CD8-positive, alpha-beta memory T cell (primary cell): ENCODE data around the gene EFCAB13. TPM values are rescaled to one million over a fixed set of nuclear protein-coding genes. Genes with fewer than 3 reads are reported as not detected.

Experiments
- CTCF ChIA-PET: fragments of 350-600 bp; sonication (Branson Sonifier 250); formaldehyde crosslinking; loops from one replicate; lab custom pipeline; 2021; ENCODE audit warnings: antibody characterized with exemption; lab: Charles Lee
- POLR2A ChIA-PET: fragments of 350-600 bp; sonication (Branson Sonifier 250); formaldehyde crosslinking; loops from one replicate; lab custom pipeline; 2021; ENCODE audit warnings: antibody characterized with exemption; lab: Charles Lee
- DNase-seq, 5 donors: peaks; one replicate each; pipeline versions ENCODE4 v3.0.0 to v3.0.0-alpha.2; 2020 to 2022; ENCODE audit warnings: mixed read lengths in 1 of 5
- H3K27ac ChIP-seq: one replicate; pipeline ENCODE4 v1.7.0; 2013; ENCODE audit warnings: low read depth, mild to moderate bottlenecking, low read length, moderate library complexity
- H3K27me3 ChIP-seq: 2 replicates; pipeline ENCODE4 v1.7.0; 2013; ENCODE audit warnings: low read length, mild to moderate bottlenecking; ENCODE audit not compliant: insufficient read depth, poor library complexity, severe bottlenecking
- H3K36me3 ChIP-seq: 2 replicates; pipeline ENCODE4 v1.7.0; 2013; ENCODE audit warnings: mild to moderate bottlenecking, low read length, moderate library complexity; ENCODE audit not compliant: insufficient read depth
- H3K4me1 ChIP-seq: 2 replicates; pipeline ENCODE4 v1.7.0; 2013; ENCODE audit warnings: mild to moderate bottlenecking, low read length, moderate library complexity; ENCODE audit not compliant: insufficient read depth
- H3K4me3 ChIP-seq: 2 replicates; pipeline ENCODE4 v1.7.0; 2013; ENCODE audit warnings: mild to moderate bottlenecking, low read length
- H3K9me3 ChIP-seq: 2 replicates; pipeline ENCODE4 v1.7.0; 2013; ENCODE audit warnings: mild to moderate bottlenecking, low read length
- H3K27ac Mint-ChIP-seq, 8 donors: one replicate each; pipeline ENCODE4 v1.8.0; 2020 to 2021; ENCODE audit warnings: mixed read lengths in 8 of 8, mild to moderate bottlenecking in 6 of 8, inconsistent platforms in 3 of 8, moderate library complexity in 3 of 8
- H3K27me3 Mint-ChIP-seq, 2 donors: one replicate each; pipeline ENCODE4 v1.8.0; 2020 to 2021; ENCODE audit warnings: mixed read lengths in 2 of 2, mild to moderate bottlenecking in 1 of 2, moderate library complexity in 1 of 2
- H3K36me3 Mint-ChIP-seq, 3 donors: one replicate each; pipeline ENCODE4 v1.8.0; 2020 to 2021; ENCODE audit warnings: mixed read lengths in 3 of 3, inconsistent platforms in 1 of 3, mild to moderate bottlenecking in 1 of 3
- H3K4me1 Mint-ChIP-seq, 3 donors: one replicate each; pipeline ENCODE4 v1.8.0; 2020 to 2021; ENCODE audit warnings: mixed read lengths in 3 of 3, inconsistent platforms in 1 of 3, mild to moderate bottlenecking in 1 of 3
- H3K4me3 Mint-ChIP-seq, 7 donors: one replicate each; pipeline ENCODE4 v1.8.0; 2020 to 2021; ENCODE audit warnings: mixed read lengths in 7 of 7, mild to moderate bottlenecking in 6 of 7, moderate library complexity in 4 of 7, inconsistent platforms in 2 of 7
- H3K9me3 Mint-ChIP-seq, 5 donors: one replicate each; pipeline ENCODE4 v1.8.0; 2020 to 2022; ENCODE audit warnings: mixed read lengths in 5 of 5, mild to moderate bottlenecking in 3 of 5, moderate library complexity in 2 of 5, inconsistent platforms in 1 of 5
- polyA plus RNA-seq: library from polyadenylated mRNA; unstranded; fragments of 300-500 nt; fragmentation: Illumina TruSeq; gene quantifications from one replicate; pipeline ENCODE4 v1.2.3, GENCODE V29; 2021
- total RNA-seq, 2 experiments: library from RNA; stranded (reverse); gene quantifications; one replicate each; pipeline ENCODE4 v1.2.3, GENCODE V29; 2021

Gene EFCAB13
- 1 to 10 TPM; 4.0 to 4.8 TPM for total RNA-seq
- polyA plus RNA-seq = 1.4 TPM

GRCh38 chr17:47323382-47324223, at the start of gene EFCAB13:
Gene EFCAB13, plus strand, starts transcription at chr17:47323955. Its CDS starts 4,399 bp downstream, at chr17:47328354.
- no peaks in the 10 kb centered on the region for H3K9me3 Mint-ChIP-seq
- Histone ChIP-seq H3K4me1 (peaks cover 9% of the 10 kb centered on the region), H3K9me3 (no peaks in the 10 kb centered on the region), H3K27ac (peak within 1 kb of the TSS; percentile 77), H3K36me3 (no peaks in the 10 kb centered on the region), H3K27me3 (no peaks in the 10 kb centered on the region), H3K4me3 (peak within 1 kb of the TSS; percentile 85)
- ChIA-PET CTCF (interaction anchor here (1.8 kb wide), 1 partner anchor 8 kb away, joined by 9 read pairs; no protein-coding TSS in a partner anchor), POLR2A (interaction anchor here (1.2 kb wide), 2 partner anchors 92 to 326 kb away, joined by 4 read pairs; partner anchors contain the start of gene KPNB1)
- H3K4me3 Mint-ChIP-seq = peak within 1 kb of the TSS; percentile 96 to 100 (median 100)
- peak; percentile 63 to 87 (median 78) for DNase-seq
- H3K4me1 Mint-ChIP-seq = peaks cover 14 to 29% (median 19%) of the 10 kb centered on the region in 3 donors
- peaks cover 0 to 12% (median 0%) of the 10 kb centered on the region in 3 donors for H3K36me3 Mint-ChIP-seq
- peak within 1 kb of the TSS; percentile 91 to 100 (median 96) for H3K27ac Mint-ChIP-seq
- H3K27me3 Mint-ChIP-seq = peaks cover 0 to 6% of the 10 kb centered on the region in 2 donors

GRCh38 chr17:47274319-47275069, 49.3 kb upstream of the EFCAB13 start:
- ChIA-PET POLR2A (no interaction called here), CTCF (no interaction called here)
- Histone ChIP-seq H3K27me3 (no peaks in the 10 kb centered on the region), H3K9me3 (no peaks in the 10 kb centered on the region), H3K27ac (no peak overlapping the region), H3K4me1 (no peaks in the 10 kb centered on the region), H3K4me3 (no peak overlapping the region), H3K36me3 (no peaks in the 10 kb centered on the region)
- H3K27ac Mint-ChIP-seq = peak overlapping the region in 1 of 8 donors; percentile 17
- peaks cover 0 to 1% (median 0%) of the 10 kb centered on the region in 3 donors for H3K36me3 Mint-ChIP-seq
- no peak for DNase-seq
- H3K27me3 Mint-ChIP-seq = peaks cover 0 to 14% of the 10 kb centered on the region in 2 donors
- H3K9me3 Mint-ChIP-seq = no peaks in the 10 kb centered on the region
- no peaks in the 10 kb centered on the region for H3K4me1 Mint-ChIP-seq
- H3K4me3 Mint-ChIP-seq = no peak overlapping the region

GRCh38 chr17:47275245-47275984, 48.3 kb upstream of the EFCAB13 start:
- H3K9me3 ChIP-seq = no peaks in the 10 kb centered on the region
- H3K27me3 ChIP-seq = no peaks in the 10 kb centered on the region
- H3K36me3 Mint-ChIP-seq = no peaks in the 10 kb centered on the region
- no peak overlapping the region for H3K4me3 Mint-ChIP-seq
- no peak overlapping the region for H3K4me3 ChIP-seq
- peaks cover 0 to 14% of the 10 kb centered on the region in 2 donors for H3K27me3 Mint-ChIP-seq
- ChIA-PET CTCF (no interaction called here), POLR2A (no interaction called here)
- peak overlapping the region in 2 of 8 donors; percentile 47 to 79 for H3K27ac Mint-ChIP-seq
- no peaks in the 10 kb centered on the region for H3K36me3 ChIP-seq
- H3K9me3 Mint-ChIP-seq = no peaks in the 10 kb centered on the region
- H3K4me1 ChIP-seq = no peaks in the 10 kb centered on the region
- no peak for DNase-seq
- peak overlapping the region; percentile 48 for H3K27ac ChIP-seq
- no peaks in the 10 kb centered on the region for H3K4me1 Mint-ChIP-seq

- Histone ChIP-seq H3K27ac (peak overlapping the region; percentile 48), H3K27me3 (no peaks in the 10 kb centered on the region), H3K9me3 (no peaks in the 10 kb centered on the region), H3K4me3 (no peak overlapping the region), H3K36me3 (no peaks in the 10 kb centered on the region), H3K4me1 (no peaks in the 10 kb centered on the region)
- CTCF ChIA-PET = no interaction called here
- Mint-ChIP-seq H3K4me1 (no peaks in the 10 kb centered on the region), H3K27me3 (peaks cover 0 to 14% of the 10 kb centered on the region in 2 donors), H3K36me3 (no peaks in the 10 kb centered on the region), H3K27ac (peak overlapping the region in 1 of 8 donors; percentile 60), H3K4me3 (no peak overlapping the region), H3K9me3 (no peaks in the 10 kb centered on the region)
- POLR2A ChIA-PET = no interaction called here
- no peak for DNase-seq
Observed at GRCh38 chr17:47276444-47276843, 47.3 kb upstream of the EFCAB13 start.

- H3K27me3 Mint-ChIP-seq = peaks cover 0 to 14% of the 10 kb centered on the region in 2 donors
- Histone ChIP-seq H3K4me1 (no peaks in the 10 kb centered on the region), H3K27me3 (no peaks in the 10 kb centered on the region), H3K9me3 (no peaks in the 10 kb centered on the region), H3K36me3 (no peaks in the 10 kb centered on the region), H3K27ac (no peak overlapping the region), H3K4me3 (no peak overlapping the region)
- H3K36me3 Mint-ChIP-seq = no peaks in the 10 kb centered on the region
- H3K27ac Mint-ChIP-seq = no peak overlapping the region
- H3K9me3 Mint-ChIP-seq = no peaks in the 10 kb centered on the region
- no peaks in the 10 kb centered on the region for H3K4me1 Mint-ChIP-seq
- H3K4me3 Mint-ChIP-seq = no peak overlapping the region
- ChIA-PET CTCF (no interaction called here), POLR2A (no interaction called here)
- DNase-seq = no peak
Observed at GRCh38 chr17:47276868-47277267, 46.9 kb upstream of the EFCAB13 start.

- CTCF ChIA-PET = no interaction called here
Observed at GRCh38 chr17:47277921-47278320, 45.8 kb upstream of the EFCAB13 start.

GRCh38 chr17:47278561-47278960, 45.2 kb upstream of the EFCAB13 start:
- ChIA-PET POLR2A (no interaction called here), CTCF (no interaction called here)
- no peaks in the 10 kb centered on the region for H3K9me3 ChIP-seq
- Mint-ChIP-seq H3K36me3 (no peaks in the 10 kb centered on the region), H3K4me1 (no peaks in the 10 kb centered on the region), H3K4me3 (no peak overlapping the region), H3K9me3 (no peaks in the 10 kb centered on the region), H3K27me3 (peaks cover under 1 to 12% of the 10 kb centered on the region in 2 donors), H3K27ac (no peak overlapping the region)
- no peaks in the 10 kb centered on the region for H3K4me1 ChIP-seq
- DNase-seq = no peak
- no peaks in the 10 kb centered on the region for H3K27me3 ChIP-seq
- no peaks in the 10 kb centered on the region for H3K36me3 ChIP-seq
- no peak overlapping the region for H3K27ac ChIP-seq
- no peak overlapping the region for H3K4me3 ChIP-seq

More at GRCh38 chr17:47277921-47278320, 45.8 kb upstream of the EFCAB13 start:
- no peaks in the 10 kb centered on the region for H3K4me1 ChIP-seq
- no peaks in the 10 kb centered on the region for H3K27me3 ChIP-seq
- no peak overlapping the region for H3K4me3 ChIP-seq
- no peaks in the 10 kb centered on the region for H3K36me3 ChIP-seq
- no peaks in the 10 kb centered on the region for H3K4me1 Mint-ChIP-seq
- no peaks in the 10 kb centered on the region for H3K9me3 ChIP-seq
- H3K9me3 Mint-ChIP-seq = no peaks in the 10 kb centered on the region
- peaks cover 0 to 14% of the 10 kb centered on the region in 2 donors for H3K27me3 Mint-ChIP-seq
- no peak overlapping the region for H3K27ac Mint-ChIP-seq
- no peak for DNase-seq
- POLR2A ChIA-PET = no interaction called here
- H3K4me3 Mint-ChIP-seq = no peak overlapping the region
- no peaks in the 10 kb centered on the region for H3K36me3 Mint-ChIP-seq
- no peak overlapping the region for H3K27ac ChIP-seq
